ENCODE results near the gene ARL14. TPM values are rescaled to one million over a fixed set of nuclear protein-coding genes. Genes with fewer than 3 reads are reported as not detected.

ARL14 gene
- total RNA-seq, 4 donors from 2014 or later = not detected

GRCh38 chr3:160694345-160694744 is 17.4 kb downstream of the ARL14 start:
- WGBS, 2 donors = 90 to 96% methylated on average over 3 of the region's 3 CpGs
- H3K27ac ChIP-seq = no peak overlapping the region
- H3K4me1 ChIP-seq = no peaks in the 10 kb centered on the region
- H3K9me3 ChIP-seq = no peaks in the 10 kb centered on the region
- no peaks in the 10 kb centered on the region for H3K27me3 ChIP-seq
- intact Hi-C loops (cut with DNase I) = no loop called here
- H3K36me3 ChIP-seq = no peaks in the 10 kb centered on the region
- H3K4me3 ChIP-seq (replicated peaks in 1 of 3) = no peak overlapping the region
- no peak for DNase-seq
- TF ChIP-seq CTCF (IDR thresholded peaks at IDR 0.05) = no peak

GRCh38 chr3:160695003-160695402 is 18.0 kb downstream of the ARL14 start:
- intact Hi-C loops (cut with DNase I) = no loop called here
- no peaks in the 10 kb centered on the region for H3K4me1 ChIP-seq
- no peak overlapping the region for H3K4me3 ChIP-seq (replicated peaks in 1 of 3)
- no peak overlapping the region for H3K27ac ChIP-seq
- no peak for TF ChIP-seq CTCF (IDR thresholded peaks at IDR 0.05)
- no peak for TF ChIP-seq POLR2A (IDR thresholded peaks at IDR 0.05)
- H3K36me3 ChIP-seq = no peaks in the 10 kb centered on the region
- no peaks in the 10 kb centered on the region for H3K27me3 ChIP-seq
- no peak for DNase-seq
- 81 to 87% methylated on average over 3 to 7 of the region's 8 CpGs for WGBS, 2 donors
- H3K9me3 ChIP-seq = no peaks in the 10 kb centered on the region

- no peaks in the 10 kb centered on the region for H3K27me3 ChIP-seq
- H3K4me1 ChIP-seq = no peaks in the 10 kb centered on the region
- no peak for TF ChIP-seq CTCF (IDR thresholded peaks at IDR 0.05)
- H3K4me3 ChIP-seq (replicated peaks in 1 of 3) = no peak overlapping the region
- no peak overlapping the region for H3K27ac ChIP-seq
- intact Hi-C loops (cut with DNase I) = no loop called here
- H3K9me3 ChIP-seq = no peaks in the 10 kb centered on the region
- H3K36me3 ChIP-seq = no peaks in the 10 kb centered on the region
- DNase-seq = no peak
- 87 to 97% methylated on average over 2 of the region's 2 CpGs for WGBS, 2 donors
Observed at GRCh38 chr3:160695915-160696327, 19.0 kb downstream of the ARL14 start.

- DNase-seq = no peak
- intact Hi-C loops (cut with DNase I) = no loop called here
- H3K36me3 ChIP-seq = no peaks in the 10 kb centered on the region
- no peak overlapping the region for H3K4me3 ChIP-seq (replicated peaks in 1 of 3)
- H3K9me3 ChIP-seq = no peaks in the 10 kb centered on the region
- WGBS, 2 donors = 94 to 96% methylated on average over 1 of the region's 1 CpG
- no peak for TF ChIP-seq CTCF (IDR thresholded peaks at IDR 0.05)
- no peak for TF ChIP-seq POLR2A (IDR thresholded peaks at IDR 0.05)
- H3K27ac ChIP-seq = no peak overlapping the region
- no peaks in the 10 kb centered on the region for H3K27me3 ChIP-seq
- H3K4me1 ChIP-seq = no peaks in the 10 kb centered on the region
Observed at GRCh38 chr3:160697637-160698380, 20.8 kb downstream of the ARL14 start.

GRCh38 chr3:160698599-160699195 is 21.7 kb downstream of the ARL14 start:
- no peaks in the 10 kb centered on the region for H3K9me3 ChIP-seq
- TF ChIP-seq POLR2A (IDR thresholded peaks at IDR 0.05) = no peak
- TF ChIP-seq CTCF (IDR thresholded peaks at IDR 0.05) = no peak
- H3K27me3 ChIP-seq = no peaks in the 10 kb centered on the region
- 90 to 93% methylated on average over 1 of the region's 1 CpG for WGBS, 2 donors
- H3K4me1 ChIP-seq = no peaks in the 10 kb centered on the region
- H3K27ac ChIP-seq = no peak overlapping the region
- intact Hi-C loops (cut with DNase I) = no loop called here
- H3K36me3 ChIP-seq = no peaks in the 10 kb centered on the region
- no peak for DNase-seq
- H3K4me3 ChIP-seq (replicated peaks in 1 of 3) = no peak overlapping the region

Data from thyroid gland (tissue), 4 donors.